HEK293T (cell line): ENCODE measurements around the gene ANKRD11.

Experiments
- CTCF ChIA-PET: fragments of 350-600 bp; formaldehyde crosslinking; extraction: SDS; loops from one replicate; lab custom pipeline; 2021; ENCODE audit warnings: antibody characterized with exemption, inconsistent platforms; lab: Yijun Ruan, JAX
- POLR2A ChIA-PET: fragments of 350-600 bp; formaldehyde crosslinking; extraction: SDS; loops from one replicate; lab custom pipeline; 2020; ENCODE audit warnings: antibody characterized with exemption, inconsistent platforms; lab: Yijun Ruan, JAX
- DNase-seq: peaks from one replicate; pipeline ENCODE4 v3.0.0; 2012; ENCODE audit warnings: mixed read lengths; ENCODE audit errors: extremely low spot score
- ARNT ChIP-seq: fragments of 450-650 bp; IDR thresholded peaks from 2 replicates; pipeline ENCODE4 v1.6.1; 2017; ENCODE audit warnings: mild to moderate bottlenecking
- BHLHE40 ChIP-seq: fragments of 450-650 bp; IDR thresholded peaks from 2 replicates; pipeline ENCODE4 v1.6.1; 2016; ENCODE audit warnings: mild to moderate bottlenecking, moderate library complexity, borderline replicate concordance
- CTBP1 ChIP-seq: fragments of 450-650 bp; IDR thresholded peaks from 2 replicates; pipeline ENCODE4 v1.6.1; 2016; ENCODE audit warnings: borderline replicate concordance
- ELF4 ChIP-seq: fragments of 450-650 bp; IDR thresholded peaks from 2 replicates; pipeline ENCODE4 v1.6.1; 2017; ENCODE audit warnings: antibody characterized with exemption
- FOXA1 ChIP-seq: fragments of 450-650 bp; IDR thresholded peaks from 2 replicates; pipeline ENCODE4 v1.6.1; 2016; ENCODE audit warnings: mild to moderate bottlenecking
- FOXK2 ChIP-seq: fragments of 450-650 bp; IDR thresholded peaks from 2 replicates; pipeline ENCODE4 v1.6.1; 2016; ENCODE audit warnings: mild to moderate bottlenecking
- FOXM1 ChIP-seq: fragments of 450-650 bp; IDR thresholded peaks from 2 replicates; pipeline ENCODE4 v1.6.1; 2017; ENCODE audit warnings: mild to moderate bottlenecking, borderline replicate concordance
- HDGF ChIP-seq: fragments of 450-650 bp; IDR thresholded peaks from 2 replicates; pipeline ENCODE4 v1.6.1; 2017; ENCODE audit warnings: antibody characterized with exemption, borderline replicate concordance
- L3MBTL2 ChIP-seq: fragments of 450-650 bp; conservative IDR thresholded peaks from 2 replicates; pipeline ENCODE4 v1.6.1; 2016; ENCODE audit warnings: mild to moderate bottlenecking
- LEF1 ChIP-seq: fragments of 450-650 bp; IDR thresholded peaks from 2 replicates; pipeline ENCODE4 v1.6.1; 2017; ENCODE audit warnings: mild to moderate bottlenecking, borderline replicate concordance
- NFRKB ChIP-seq: fragments of 450-650 bp; IDR thresholded peaks from 2 replicates; pipeline ENCODE4 v1.6.1; 2016; ENCODE audit warnings: mild to moderate bottlenecking, moderate library complexity
- SP1 ChIP-seq: fragments of 450-650 bp; IDR thresholded peaks from 2 replicates; pipeline ENCODE4 v1.6.1; 2017
- SUZ12 ChIP-seq: fragments of 450-650 bp; IDR thresholded peaks from 2 replicates; pipeline ENCODE4 v1.6.1; 2016; ENCODE audit warnings: mild to moderate bottlenecking
- TARDBP ChIP-seq: fragments of 450-650 bp; IDR thresholded peaks from 2 replicates; pipeline ENCODE4 v1.6.1; 2016
- ZNF384 ChIP-seq: fragments of 450-650 bp; IDR thresholded peaks from 2 replicates; pipeline ENCODE4 v1.6.1; 2016
- TF ChIP-seq, protein P1 (sequence below): fragments of 450-650 bp; IDR thresholded peaks from 2 replicates; pipeline ENCODE4 v1.6.1; 2016

ANKRD11 gene

DNA sequence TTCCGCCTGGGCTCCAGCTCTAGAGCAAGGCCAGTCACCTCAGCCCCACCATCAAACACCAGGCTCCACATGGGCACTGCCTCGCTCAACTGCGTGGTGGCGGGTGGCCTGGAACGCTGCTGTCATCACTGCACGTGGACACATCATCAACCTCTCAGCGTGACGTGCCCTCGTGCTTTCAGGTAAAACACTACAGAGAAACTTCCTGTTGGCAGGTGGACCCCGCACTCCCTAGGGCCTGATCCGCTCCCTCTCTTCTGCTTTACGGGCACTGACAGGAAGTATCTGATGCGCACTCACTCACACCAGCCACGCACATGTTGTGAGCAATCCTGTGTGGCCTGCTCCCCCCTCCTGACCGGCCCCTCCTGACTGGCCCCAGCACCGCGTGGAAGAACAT lies 87.4 kb downstream of the ANKRD11 start:
- POLR2A ChIA-PET, result no interaction called here
- CTCF ChIA-PET, result interaction anchor here (0.6 to 1.1 kb wide), 2 partner anchors 62 to 197 kb away, joined by 3 to 4 read pairs; no protein-coding TSS in a partner anchor
- DNase-seq, result no peak

DNA sequence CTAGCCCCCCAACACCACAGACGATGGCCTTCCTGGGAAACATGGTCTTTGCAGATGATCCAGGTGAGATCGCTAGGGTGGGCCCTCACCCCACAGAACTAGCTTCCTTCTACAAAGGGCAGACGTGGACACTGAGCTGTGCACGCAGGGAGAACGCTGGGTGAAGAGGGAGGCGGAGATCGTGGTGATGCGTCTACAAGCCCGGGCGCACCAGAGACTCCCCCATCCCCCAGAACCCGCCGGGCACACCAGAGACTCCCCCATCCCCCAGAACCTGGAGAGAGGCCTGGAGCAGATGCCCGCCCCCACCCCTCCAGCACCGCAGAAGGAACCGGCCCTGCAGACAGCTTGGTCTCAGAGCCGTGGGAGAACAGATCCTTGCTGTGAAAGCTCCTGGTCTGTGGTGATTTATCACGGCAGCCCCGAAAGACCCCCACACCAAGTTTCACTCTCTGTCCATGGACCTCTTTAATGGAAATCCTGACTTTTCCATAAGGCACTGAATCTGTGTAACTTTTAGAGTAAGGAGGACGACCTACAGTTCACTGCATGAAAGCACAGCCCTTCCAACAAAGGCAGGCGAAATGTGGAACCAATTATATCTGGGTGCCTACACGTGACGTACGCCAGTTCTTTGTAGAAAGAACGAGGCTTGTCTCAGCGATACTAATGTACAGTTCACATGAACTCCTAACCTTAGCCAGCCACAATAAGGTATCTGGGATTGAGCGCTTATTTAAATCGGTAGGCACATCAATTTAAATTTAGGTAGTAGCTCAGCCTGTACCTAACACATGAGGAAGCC lies 88.5 kb downstream of the ANKRD11 start:
- ChIA-PET POLR2A (no interaction called here), CTCF (interaction anchor here (0.8 kb wide), 1 partner anchor 45 kb away, joined by 3 read pairs; no protein-coding TSS in a partner anchor)
- no peak for DNase-seq
- TF ChIP-seq SP1, result no peak
- TF ChIP-seq, protein P1, sequence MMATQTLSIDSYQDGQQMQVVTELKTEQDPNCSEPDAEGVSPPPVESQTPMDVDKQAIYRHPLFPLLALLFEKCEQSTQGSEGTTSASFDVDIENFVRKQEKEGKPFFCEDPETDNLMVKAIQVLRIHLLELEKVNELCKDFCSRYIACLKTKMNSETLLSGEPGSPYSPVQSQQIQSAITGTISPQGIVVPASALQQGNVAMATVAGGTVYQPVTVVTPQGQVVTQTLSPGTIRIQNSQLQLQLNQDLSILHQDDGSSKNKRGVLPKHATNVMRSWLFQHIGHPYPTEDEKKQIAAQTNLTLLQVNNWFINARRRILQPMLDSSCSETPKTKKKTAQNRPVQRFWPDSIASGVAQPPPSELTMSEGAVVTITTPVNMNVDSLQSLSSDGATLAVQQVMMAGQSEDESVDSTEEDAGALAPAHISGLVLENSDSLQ, result no peak

More for the DNA sequence above, 87.4 kb downstream of the ANKRD11 start:
- TF ChIP-seq FOXA1 (no peak), ELF4 (no peak), HDGF (no peak), TARDBP (no peak), BHLHE40 (no peak), LEF1 (no peak), ARNT (no peak), ZNF384 (no peak), CTBP1 (no peak), L3MBTL2 (no peak), SP1 (no peak), FOXM1 (no peak), FOXK2 (no peak), SUZ12 (no peak), NFRKB (no peak)
- TF ChIP-seq, protein P1, result no peak

DNA sequence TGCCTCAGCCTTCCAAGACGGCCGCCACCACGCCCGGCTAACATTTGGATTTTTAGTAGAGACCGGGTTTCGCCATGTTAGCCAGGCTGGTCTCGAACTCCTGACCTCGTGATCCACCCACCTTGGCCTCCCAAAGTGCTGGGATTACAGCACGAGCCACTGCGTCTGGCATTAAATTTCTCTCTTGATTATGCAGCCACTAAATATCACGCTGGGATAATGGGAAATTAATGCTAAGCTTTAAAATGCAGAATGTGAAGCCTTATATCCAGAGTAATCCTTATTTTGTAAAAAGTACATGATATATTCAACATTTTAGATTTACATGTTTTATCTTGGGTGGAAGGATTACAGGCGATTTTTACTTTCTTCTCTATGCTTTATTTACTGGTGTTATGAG lies 89.2 kb downstream of the ANKRD11 start:
- no peak for DNase-seq
- no peak for TF ChIP-seq TARDBP
- TF ChIP-seq, protein P1, result no peak
- no peak for TF ChIP-seq SP1
- no peak for TF ChIP-seq CTBP1
- no peak for TF ChIP-seq FOXK2
- TF ChIP-seq LEF1, result no peak
- no peak for TF ChIP-seq SUZ12
- no peak for TF ChIP-seq NFRKB
- TF ChIP-seq ELF4, result no peak
- no peak for TF ChIP-seq L3MBTL2
- TF ChIP-seq ARNT, result no peak
- TF ChIP-seq FOXM1, result no peak
- no peak for TF ChIP-seq ZNF384
- no peak for TF ChIP-seq BHLHE40
- TF ChIP-seq HDGF, result no peak
- TF ChIP-seq FOXA1, result no peak
- ChIA-PET CTCF (no interaction called here), POLR2A (no interaction called here)

DNA sequence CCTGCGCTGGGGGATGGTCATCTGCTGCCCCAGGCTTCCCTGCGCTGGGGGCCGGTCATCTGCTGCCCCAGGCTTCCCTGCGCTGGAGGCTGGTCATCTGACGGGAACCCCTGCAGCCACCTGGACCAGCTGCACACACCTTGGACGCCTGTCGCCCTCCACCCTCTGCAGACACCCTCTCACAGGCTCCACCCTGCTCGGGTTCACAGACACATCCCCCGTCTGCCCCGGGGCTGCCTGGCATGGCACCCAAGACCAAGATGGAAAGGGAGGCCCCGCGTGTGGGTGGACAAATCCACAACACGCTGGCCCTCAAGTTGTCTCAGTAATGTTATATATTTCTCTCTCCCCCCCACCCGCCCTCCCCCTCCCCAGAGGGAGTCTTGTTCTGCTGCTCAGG lies 89.6 kb downstream of the ANKRD11 start:
- no peak for TF ChIP-seq FOXM1
- no peak for TF ChIP-seq SP1
- no peak for TF ChIP-seq HDGF
- TF ChIP-seq, protein P1, result no peak
- ChIA-PET CTCF (no interaction called here), POLR2A (no interaction called here)
- DNase-seq, result no peak

DNA sequence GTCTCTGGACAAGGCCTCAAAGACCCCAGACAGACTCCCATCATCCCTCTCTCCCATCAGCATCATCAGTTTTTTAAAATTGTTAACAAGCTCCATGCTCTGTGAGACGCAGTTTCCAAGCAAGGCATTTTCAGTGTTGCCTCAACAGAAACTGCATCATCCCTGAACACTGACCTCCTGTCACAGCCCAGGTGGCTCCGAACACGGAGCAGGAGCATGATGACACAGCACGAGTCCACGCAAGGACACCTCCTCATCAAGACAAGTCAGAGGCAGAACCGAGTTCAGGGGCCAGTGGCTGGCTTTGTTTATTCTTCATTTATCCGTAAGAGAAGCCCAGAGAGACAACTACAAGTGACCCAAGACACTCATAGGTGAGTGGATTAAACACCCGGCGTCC lies 91.4 kb downstream of the ANKRD11 start:
- no peak for DNase-seq
- ChIA-PET CTCF (no interaction called here), POLR2A (no interaction called here)
- TF ChIP-seq FOXA1 (no peak), SP1 (no peak), HDGF (no peak), ZNF384 (no peak), FOXK2 (no peak), SUZ12 (no peak), ELF4 (no peak), L3MBTL2 (no peak), BHLHE40 (no peak), ARNT (no peak)

DNA sequence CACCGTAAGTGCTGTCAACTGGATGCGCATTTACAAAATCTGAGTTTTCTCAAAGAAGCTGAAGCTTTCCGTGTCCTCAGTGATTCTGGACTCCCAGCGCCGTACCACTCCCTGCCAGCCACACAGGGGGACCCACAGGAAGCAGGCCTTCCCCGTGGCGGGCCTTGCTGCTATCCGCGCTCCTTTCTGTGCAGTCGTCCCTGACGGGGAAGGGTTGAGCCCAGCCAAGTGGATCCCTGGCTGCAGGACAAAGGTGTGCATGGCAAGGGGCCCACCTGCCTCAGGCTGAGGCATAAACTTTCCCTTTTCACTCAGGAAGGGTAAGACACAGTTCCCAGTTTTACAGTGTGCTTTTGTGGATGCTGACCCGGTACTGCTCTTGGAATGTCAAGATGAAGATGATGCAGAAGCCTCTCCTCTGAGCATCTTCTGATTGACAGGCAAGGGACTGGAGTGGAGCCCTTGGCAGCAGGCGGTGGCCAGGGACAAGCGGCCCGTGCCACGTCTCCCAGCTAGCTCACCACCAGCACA lies 93.0 kb downstream of the ANKRD11 start:
- CTCF ChIA-PET, result no interaction called here
- no peak for DNase-seq
- TF ChIP-seq LEF1 (no peak), FOXA1 (no peak), SUZ12 (no peak)
- TF ChIP-seq, protein P1, result 0 out of 2 replicates have a peak, but pooled peaks have one; percentile 21
- POLR2A ChIA-PET, result no interaction called here
